CD4-positive, alpha-beta memory T cell (primary cell): ENCODE results near the gene FHL1. TPM values are rescaled to one million over a fixed set of nuclear protein-coding genes. Genes with fewer than 3 reads are reported as not detected.

Experiments
- CTCF ChIA-PET: fragments of 350-600 bp; sonication (Branson Sonifier 250); formaldehyde crosslinking; loops from one replicate; lab custom pipeline; 2021; ENCODE audit warnings: inconsistent platforms; ENCODE audit not compliant: partially characterized antibody; lab: Charles Lee
- POLR2A ChIA-PET: fragments of 350-600 bp; sonication (Branson Sonifier 250); formaldehyde crosslinking; loops from one replicate; lab custom pipeline; 2021; ENCODE audit not compliant: partially characterized antibody; lab: Charles Lee
- DNase-seq, 5 donors: peaks; one replicate each; pipeline versions ENCODE4 v3.0.0 to v3.0.0-alpha.2; 2020 to 2022; ENCODE audit warnings: mixed read lengths in 1 of 5
- H3K27ac ChIP-seq: one replicate; pipeline ENCODE4 v1.7.0; 2013; ENCODE audit warnings: low read depth, low read length
- H3K27me3 ChIP-seq: 2 replicates; pipeline ENCODE4 v1.7.0; 2013; ENCODE audit warnings: mild to moderate bottlenecking, low read length, moderate library complexity; ENCODE audit not compliant: insufficient read depth
- H3K36me3 ChIP-seq: 2 replicates; pipeline ENCODE4 v1.7.0; 2013; ENCODE audit warnings: mild to moderate bottlenecking, low read length, moderate library complexity; ENCODE audit not compliant: insufficient read depth
- H3K4me1 ChIP-seq: 2 replicates; pipeline ENCODE4 v1.7.0; 2013; ENCODE audit warnings: mild to moderate bottlenecking, low read length, moderate library complexity; ENCODE audit not compliant: insufficient read depth
- H3K4me3 ChIP-seq, 2 donors: one replicate each; pipeline ENCODE4 v1.7.0; 2013; ENCODE audit warnings: low read length in 2 of 2, mild to moderate bottlenecking in 1 of 2
- H3K9me3 ChIP-seq, 2 donors: one replicate each; pipeline ENCODE4 v1.7.0; 2013; ENCODE audit warnings: low read length in 2 of 2, control low read depth in 1 of 2; ENCODE audit not compliant: control insufficient read depth in 1 of 2
- H3K27ac Mint-ChIP-seq, 7 donors: one replicate each; pipeline ENCODE4 v1.8.0; 2020 to 2021; ENCODE audit warnings: mixed read lengths in 7 of 7, mild to moderate bottlenecking in 6 of 7, inconsistent platforms in 3 of 7, moderate library complexity in 3 of 7
- H3K27me3 Mint-ChIP-seq, 2 donors: one replicate each; pipeline ENCODE4 v1.8.0; 2020 to 2021; ENCODE audit warnings: mixed read lengths in 2 of 2
- H3K36me3 Mint-ChIP-seq, 2 donors: one replicate each; pipeline ENCODE4 v1.8.0; 2020 to 2021; ENCODE audit warnings: mixed read lengths in 2 of 2, inconsistent platforms in 1 of 2, mild to moderate bottlenecking in 1 of 2
- H3K4me1 Mint-ChIP-seq, 4 donors: one replicate each; pipeline ENCODE4 v1.8.0; 2020 to 2021; ENCODE audit warnings: mixed read lengths in 4 of 4, mild to moderate bottlenecking in 1 of 4
- H3K4me3 Mint-ChIP-seq, 8 donors: one replicate each; pipeline ENCODE4 v1.8.0; 2020 to 2021; ENCODE audit warnings: mixed read lengths in 8 of 8, mild to moderate bottlenecking in 7 of 8, moderate library complexity in 6 of 8, inconsistent platforms in 3 of 8
- H3K9me3 Mint-ChIP-seq, 8 donors: one replicate each; pipeline ENCODE4 v1.8.0; 2020 to 2021; ENCODE audit warnings: mixed read lengths in 8 of 8, mild to moderate bottlenecking in 5 of 8, inconsistent platforms in 3 of 8, moderate library complexity in 1 of 8
- intact Hi-C: fragments of 100-400 bp; cut with micrococcal nuclease; formaldehyde crosslinking; loops from one replicate; pipeline ENCODE4 v1.15.1; 2023
- polyA plus RNA-seq, 2 donors: library from polyadenylated mRNA; unstranded; fragments of 300-500 nt; fragmentation: Illumina TruSeq; gene quantifications; one replicate each; pipeline ENCODE4 v1.2.3, GENCODE V29; 2021
- total RNA-seq, 2 experiments: library from RNA; stranded (reverse); gene quantifications; one replicate each; pipeline ENCODE4 v1.2.3, GENCODE V29; 2021

FHL1 gene
- total and polyA plus RNA-seq, 4 experiments from 2014 or later: 32.3 to 58.3 (median 44.1) TPM

DNA sequence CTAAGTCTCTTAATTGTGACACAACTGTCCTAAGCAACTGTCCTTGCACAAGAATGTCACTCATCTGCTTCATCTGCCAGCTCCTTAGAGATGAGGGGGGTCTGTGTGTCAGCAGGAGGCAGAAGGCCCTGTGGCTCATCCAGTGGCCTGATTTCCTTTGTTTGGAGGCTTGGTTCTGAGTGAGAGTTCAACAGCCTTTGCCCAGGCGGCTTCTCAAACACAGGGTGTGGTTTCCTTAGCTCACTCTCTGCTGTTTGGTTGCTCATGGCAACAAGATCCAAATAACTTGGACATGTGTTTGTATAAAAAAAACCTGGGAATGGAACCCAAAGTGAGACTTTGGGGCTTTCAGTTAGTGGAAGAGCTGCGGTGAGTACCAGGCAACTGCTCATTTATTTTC is 57.2 kb downstream of the FHL1 start:
- Histone ChIP-seq H3K9me3 (no peaks in the 10 kb centered on the region), H3K27me3 (no peaks in the 10 kb centered on the region), H3K4me3 (no peak overlapping the region), H3K27ac (peak overlapping the region; percentile 55), H3K36me3 (no peaks in the 10 kb centered on the region), H3K4me1 (peaks cover 45% of the 10 kb centered on the region)
- Mint-ChIP-seq H3K9me3 (no peaks in the 10 kb centered on the region), H3K4me1 (peaks cover 22 to 47% (median 34%) of the 10 kb centered on the region in 4 donors), H3K27me3 (no peaks in the 10 kb centered on the region), H3K4me3 (peak overlapping the region; percentile 38 to 70 (median 62)), H3K36me3 (peaks cover 5 to 13% of the 10 kb centered on the region in 2 donors), H3K27ac (peak overlapping the region; percentile 87 to 94 (median 92))
- peak; percentile 42 to 67 (median 59) for DNase-seq
- CTCF ChIA-PET: interaction anchor here (1.6 to 2.1 kb wide), 2 partner anchors 9 to 176 kb away, joined by 4 to 16 read pairs; no protein-coding TSS in a partner anchor
- POLR2A ChIA-PET: interaction anchor here (0.8 kb wide), 1 partner anchor 59 kb away, joined by 3 read pairs; no protein-coding TSS in a partner anchor
- intact Hi-C loops: loop anchor here (5.0 to 10.0 kb wide), 2 partner anchors 37 to 60 kb away; partner anchors contain the start of gene FHL1

- Mint-ChIP-seq H3K4me1 (peaks cover 19 to 41% (median 32%) of the 10 kb centered on the region in 4 donors), H3K27ac (peak overlapping the region; percentile 6 to 93 (median 76)), H3K9me3 (no peaks in the 10 kb centered on the region), H3K36me3 (peaks cover 5 to 19% of the 10 kb centered on the region in 2 donors), H3K27me3 (no peaks in the 10 kb centered on the region), H3K4me3 (peak overlapping the region in 1 of 8 donors; percentile 25)
- Histone ChIP-seq H3K36me3 (no peaks in the 10 kb centered on the region), H3K9me3 (no peaks in the 10 kb centered on the region), H3K27me3 (no peaks in the 10 kb centered on the region), H3K27ac (peak overlapping the region; percentile 2), H3K4me3 (no peak overlapping the region), H3K4me1 (peaks cover 42% of the 10 kb centered on the region)
- DNase-seq: no peak
- intact Hi-C loops: loop anchor here (10.0 kb wide), 1 partner anchor 61 kb away; the partner anchor contains the start of gene FHL1
- ChIA-PET POLR2A (no interaction called here), CTCF (interaction anchor here (1.6 kb wide), 1 partner anchor 11 kb away, joined by 4 read pairs; no protein-coding TSS in a partner anchor)
Measured at GRCh38 chrX:136205882-136206380, 58.6 kb downstream of the FHL1 start.

- Mint-ChIP-seq H3K27ac (peak overlapping the region in 2 of 7 donors; percentile 53 to 82), H3K4me1 (peaks cover 19 to 41% (median 32%) of the 10 kb centered on the region in 4 donors), H3K27me3 (no peaks in the 10 kb centered on the region), H3K9me3 (no peaks in the 10 kb centered on the region), H3K36me3 (peaks cover 5 to 19% of the 10 kb centered on the region in 2 donors), H3K4me3 (no peak overlapping the region)
- ChIA-PET CTCF (no interaction called here), POLR2A (no interaction called here)
- H3K36me3 ChIP-seq: no peaks in the 10 kb centered on the region
- no peak overlapping the region for H3K27ac ChIP-seq
- H3K9me3 ChIP-seq: no peaks in the 10 kb centered on the region
- H3K27me3 ChIP-seq: no peaks in the 10 kb centered on the region
- H3K4me1 ChIP-seq: peaks cover 42% of the 10 kb centered on the region
- H3K4me3 ChIP-seq: no peak overlapping the region
- no peak for DNase-seq
- intact Hi-C loops: loop anchor here (10.0 kb wide), 1 partner anchor 62 kb away; the partner anchor contains the start of gene FHL1
Measured at GRCh38 chrX:136206916-136207315, 59.6 kb downstream of the FHL1 start.

DNA sequence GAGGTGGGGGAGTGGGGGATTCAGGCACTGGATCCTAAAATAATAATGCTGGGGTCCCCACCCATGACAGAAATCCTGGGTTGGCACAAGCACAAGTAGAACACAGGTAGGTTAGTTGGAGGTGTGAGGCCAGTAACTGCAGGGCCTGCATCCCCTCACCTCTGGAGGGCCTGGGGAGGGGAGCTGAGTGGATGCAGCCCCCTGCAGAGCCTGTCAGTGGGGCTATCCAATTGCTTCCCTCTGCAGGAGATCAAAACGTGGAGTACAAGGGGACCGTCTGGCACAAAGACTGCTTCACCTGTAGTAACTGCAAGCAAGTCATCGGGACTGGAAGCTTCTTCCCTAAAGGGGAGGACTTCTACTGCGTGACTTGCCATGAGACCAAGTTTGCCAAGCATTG is 60.2 kb downstream of the FHL1 start:
- no peak overlapping the region for H3K27ac ChIP-seq
- H3K4me3 Mint-ChIP-seq: no peak overlapping the region
- POLR2A ChIA-PET: no interaction called here
- H3K36me3 ChIP-seq: no peaks in the 10 kb centered on the region
- H3K9me3 Mint-ChIP-seq: no peaks in the 10 kb centered on the region
- H3K9me3 ChIP-seq: no peaks in the 10 kb centered on the region
- peaks cover 42% of the 10 kb centered on the region for H3K4me1 ChIP-seq
- no peaks in the 10 kb centered on the region for H3K27me3 Mint-ChIP-seq
- peak overlapping the region in 1 of 7 donors; percentile 82 for H3K27ac Mint-ChIP-seq
- DNase-seq: no peak
- H3K4me3 ChIP-seq: no peak overlapping the region
- H3K4me1 Mint-ChIP-seq: peaks cover 19 to 41% (median 32%) of the 10 kb centered on the region in 4 donors
- H3K27me3 ChIP-seq: no peaks in the 10 kb centered on the region
- CTCF ChIA-PET: no interaction called here
- H3K36me3 Mint-ChIP-seq: peaks cover 5 to 19% of the 10 kb centered on the region in 2 donors
- intact Hi-C loops: loop anchor here (10.0 kb wide), 1 partner anchor 63 kb away; the partner anchor contains the start of gene FHL1

- peaks cover 25% of the 10 kb centered on the region for H3K4me1 ChIP-seq
- Mint-ChIP-seq H3K27ac (peak overlapping the region in 5 of 7 donors; percentile 19 to 72 (median 44)), H3K9me3 (no peaks in the 10 kb centered on the region), H3K36me3 (peaks cover 5 to 23% of the 10 kb centered on the region in 2 donors), H3K4me3 (no peak overlapping the region), H3K4me1 (peaks cover 9 to 25% (median 19%) of the 10 kb centered on the region in 4 donors), H3K27me3 (no peaks in the 10 kb centered on the region)
- H3K4me3 ChIP-seq: no peak overlapping the region
- H3K27me3 ChIP-seq: no peaks in the 10 kb centered on the region
- ChIA-PET CTCF (interaction anchor here (0.6 to 3.3 kb wide), 5 partner anchors 14 to 180 kb away, joined by 3 to 53 read pairs (median 7); no protein-coding TSS in a partner anchor), POLR2A (interaction anchor here (1.3 kb wide), 1 partner anchor 181 kb away, joined by 9 read pairs; no protein-coding TSS in a partner anchor)
- no peak overlapping the region for H3K27ac ChIP-seq
- intact Hi-C loops: loop anchor here (1.0 to 10.0 kb wide), 2 partner anchors 64 to 181 kb away; partner anchors contain the start of gene FHL1
- DNase-seq: peak; percentile 39 to 50 (median 42)
- no peaks in the 10 kb centered on the region for H3K9me3 ChIP-seq
- no peaks in the 10 kb centered on the region for H3K36me3 ChIP-seq
Measured at GRCh38 chrX:136209016-136209738, 61.8 kb downstream of the FHL1 start.

GRCh38 chrX:136209751-136210150 is 62.4 kb downstream of the FHL1 start:
- Histone ChIP-seq H3K4me3 (no peak overlapping the region), H3K9me3 (no peaks in the 10 kb centered on the region), H3K4me1 (peaks cover 20% of the 10 kb centered on the region), H3K36me3 (no peaks in the 10 kb centered on the region), H3K27ac (no peak overlapping the region), H3K27me3 (no peaks in the 10 kb centered on the region)
- no peaks in the 10 kb centered on the region for H3K27me3 Mint-ChIP-seq
- H3K36me3 Mint-ChIP-seq: peaks cover 5 to 26% of the 10 kb centered on the region in 2 donors
- H3K9me3 Mint-ChIP-seq: no peaks in the 10 kb centered on the region
- peak overlapping the region in 2 of 7 donors; percentile 44 to 76 for H3K27ac Mint-ChIP-seq
- ChIA-PET CTCF (interaction anchor here (0.7 to 3.3 kb wide), 4 partner anchors 15 to 181 kb away, joined by 3 to 53 read pairs (median 8); no protein-coding TSS in a partner anchor), POLR2A (interaction anchor here (1.3 kb wide), 1 partner anchor 181 kb away, joined by 9 read pairs; no protein-coding TSS in a partner anchor)
- intact Hi-C loops: loop anchor here (1.0 to 10.0 kb wide), 2 partner anchors 65 to 181 kb away; partner anchors contain the start of gene FHL1
- H3K4me1 Mint-ChIP-seq: peaks cover 5 to 19% (median 14%) of the 10 kb centered on the region in 4 donors
- H3K4me3 Mint-ChIP-seq: no peak overlapping the region
- no peak for DNase-seq
